ENCODE data around the gene SLC25A53.

DNA sequence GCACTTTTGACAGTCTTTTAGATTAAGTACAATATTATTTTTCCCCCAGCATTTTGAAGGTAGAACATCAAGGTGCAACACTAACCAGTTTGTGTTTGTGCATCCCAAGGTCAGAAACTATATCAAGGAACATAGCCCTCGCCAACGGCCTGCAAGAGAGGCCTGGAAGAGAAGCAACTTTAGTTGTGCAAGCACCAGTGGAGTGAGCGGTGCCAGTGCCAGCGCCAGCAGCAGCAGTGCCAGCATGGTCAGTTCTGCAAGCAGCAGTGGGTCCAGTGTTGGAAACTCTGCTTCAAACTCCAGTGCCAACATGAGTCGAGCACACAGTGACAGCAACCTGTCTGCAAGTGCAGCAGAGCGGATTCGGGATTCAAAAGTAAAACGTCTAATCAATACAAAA lies 31.1 kb upstream of the SLC25A53 start:
- TF ChIP-seq POLR2A (IDR thresholded peaks at IDR 0.05; ENCODE audit: low read depth, low read length) (no peak), TAF1 (IDR thresholded peaks at IDR 0.05; ENCODE audit: borderline replicate concordance, low read depth, low read length) (no peak)

All from GM12892 (cell line).